Activated T-helper 9 cell treated with anti-CD3 and anti-CD28 coated beads, Interleukin-2, amount 50 U/mL, for 16 hours (primary cell): ENCODE data around the gene OR56A5.
"Not testable (repeated sequence)": the region's sequence is repeated elsewhere in the genome, so short reads cannot be mapped to it uniquely, and the experiment has no call there.

Experiments used
- DNase-seq: peaks from one replicate; pipeline ENCODE4 v3.0.0-alpha.2; 2020; ENCODE audit warnings: low read depth

The OR56A5 gene, protein sequence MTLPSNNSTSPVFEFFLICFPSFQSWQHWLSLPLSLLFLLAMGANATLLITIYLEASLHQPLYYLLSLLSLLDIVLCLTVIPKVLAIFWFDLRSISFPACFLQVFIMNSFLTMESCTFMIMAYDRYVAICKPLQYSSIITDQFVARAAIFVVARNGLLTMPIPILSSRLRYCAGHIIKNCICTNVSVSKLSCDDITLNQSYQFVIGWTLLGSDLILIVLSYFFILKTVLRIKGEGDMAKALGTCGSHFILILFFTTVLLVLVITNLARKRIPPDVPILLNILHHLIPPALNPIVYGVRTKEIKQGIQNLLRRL

DNA sequence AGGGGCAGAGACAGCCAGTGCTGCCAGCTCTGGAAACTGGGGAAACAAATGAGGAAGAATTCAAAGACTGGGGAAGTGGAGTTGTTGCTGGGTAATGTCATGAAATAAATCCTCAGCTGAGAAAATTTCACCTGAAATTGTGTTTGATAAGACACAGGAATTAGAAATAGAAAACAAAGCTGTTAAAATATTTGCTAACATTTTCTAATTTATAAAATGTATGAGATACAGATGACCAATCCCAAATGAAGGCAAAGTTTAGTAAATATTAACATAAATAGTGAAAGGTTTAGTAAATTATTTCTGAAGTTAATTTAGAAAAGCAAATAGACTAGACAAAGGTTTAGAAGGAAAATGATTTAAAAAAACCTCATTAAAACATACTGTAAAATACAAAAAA lies at the start of gene OR56A5:
OR56A5 (minus strand) TSS at position 101 of the 400 bp plus-strand sequence; CDS start at position 101, 0 bp downstream.
- DNase-seq, result no peak

DNA sequence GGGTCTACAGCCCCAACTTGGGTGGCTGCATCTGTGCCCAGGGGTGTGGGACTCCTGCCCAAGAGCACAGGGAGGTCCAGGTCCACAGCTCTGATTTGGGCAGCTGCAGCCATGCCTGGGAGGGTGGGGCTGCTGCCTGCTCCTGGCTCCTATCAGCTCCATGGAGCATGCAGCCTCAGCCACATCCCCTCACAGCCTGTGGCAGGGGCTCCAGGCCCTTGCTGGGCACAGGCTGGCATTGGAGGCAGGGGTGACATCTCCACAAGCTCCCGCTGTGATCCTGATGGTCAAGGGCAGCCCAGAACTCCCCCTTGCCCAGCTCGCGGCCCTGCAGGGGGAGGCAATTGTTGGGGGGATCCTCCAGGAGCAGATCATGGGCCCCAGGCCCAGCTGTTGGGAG lies 44.7 kb upstream of the OR56A5 start:
- no peak for DNase-seq

DNA sequence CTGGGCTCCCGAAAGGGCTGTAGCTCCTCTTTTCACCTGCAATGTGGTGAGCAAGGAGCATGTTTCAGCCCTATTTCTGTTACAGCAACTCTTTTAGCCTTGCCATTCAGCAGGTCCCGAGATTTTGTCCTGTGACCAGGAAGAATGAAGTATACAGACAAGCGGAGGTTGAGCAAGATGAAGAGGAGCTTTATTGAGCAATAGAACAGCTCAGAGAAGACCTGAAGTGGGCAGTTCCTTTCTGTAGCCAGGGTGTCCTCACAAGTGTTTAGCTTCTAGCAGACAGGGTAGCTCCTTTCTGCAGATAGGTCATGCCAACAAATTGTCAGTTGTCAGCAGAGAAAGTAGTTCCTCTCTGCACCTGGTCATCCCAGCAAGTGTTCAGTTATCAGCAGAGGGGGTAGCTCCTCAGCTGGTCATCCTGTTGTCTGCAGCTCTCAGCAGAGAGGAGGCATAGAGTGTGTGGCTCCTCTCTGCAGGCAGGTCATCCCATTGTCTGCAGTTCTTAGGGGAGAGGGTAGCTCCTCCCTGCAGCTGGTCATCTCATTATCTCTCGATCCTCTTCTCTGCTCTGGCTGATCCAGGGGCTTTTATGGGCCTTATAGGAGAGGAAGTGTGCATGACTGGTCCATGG lies 43.9 kb upstream of the OR56A5 start:
- DNase-seq, result no peak

DNA sequence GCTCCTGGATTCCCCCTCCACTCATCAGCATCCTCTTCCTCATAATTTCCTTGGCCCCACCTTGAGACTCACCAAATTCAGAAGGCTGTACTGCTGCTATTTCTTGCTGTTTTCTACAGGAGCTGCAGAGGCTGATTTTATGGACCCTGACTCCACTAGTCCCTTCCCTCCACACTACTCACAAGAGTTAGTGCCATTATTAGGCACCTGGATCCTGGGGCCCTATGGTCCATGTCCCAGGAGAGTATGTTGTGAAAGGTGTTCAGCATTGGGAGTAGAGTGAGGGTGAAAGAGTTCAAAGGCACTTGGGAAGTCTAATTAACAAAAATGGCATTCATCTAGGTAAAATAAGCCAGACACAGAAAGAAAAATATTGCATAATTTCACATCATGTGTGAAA lies 38.6 kb upstream of the OR56A5 start, which contains the start of gene OR56A4:
OR56A4 (minus strand) TSS at position 101 of the 400 bp plus-strand sequence. CDS start 3,954 bp downstream, outside the sequence.
- DNase-seq, result no peak

DNA sequence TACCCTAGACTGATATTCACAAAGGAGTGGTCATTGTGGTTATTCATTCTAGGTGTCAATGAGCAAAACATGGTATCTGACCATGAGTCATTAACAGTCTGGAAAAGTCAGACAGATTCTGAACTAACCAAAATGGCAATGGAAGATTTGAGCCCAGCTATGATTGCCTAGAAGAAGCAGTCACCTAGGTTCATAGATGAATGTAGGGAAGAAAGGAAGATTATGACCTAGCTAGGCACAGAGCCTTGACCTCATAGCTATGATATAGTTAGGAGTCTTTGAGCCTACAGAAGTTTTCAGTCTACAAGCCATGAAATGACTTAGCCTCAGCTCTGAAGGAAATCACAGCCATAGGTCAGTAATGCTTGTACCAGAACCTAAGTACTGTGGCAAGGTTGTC lies 38.1 kb upstream of the OR56A5 start:
- no peak for DNase-seq

DNA sequence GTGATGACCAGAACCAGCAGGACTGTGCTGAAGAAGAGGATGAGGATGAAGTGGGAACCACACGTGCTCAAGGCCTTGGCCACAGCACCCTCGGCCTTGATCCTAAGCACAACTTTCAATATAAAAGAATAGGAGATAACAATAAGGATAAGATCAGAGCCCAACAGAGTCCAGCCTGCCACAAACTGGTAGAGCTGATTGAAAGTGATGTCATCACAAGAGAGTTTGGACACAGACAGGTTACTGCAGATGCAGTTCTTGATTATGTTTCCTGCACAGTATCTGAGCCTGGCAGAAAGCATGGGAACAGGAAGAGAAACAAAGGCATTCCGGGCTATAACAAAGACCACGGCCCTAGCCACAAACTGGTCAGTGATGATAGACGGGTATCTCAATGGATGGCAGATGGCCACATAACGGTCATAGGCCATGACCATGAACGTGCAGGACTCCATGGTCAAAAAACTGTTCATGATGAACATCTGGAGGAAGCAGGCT lies 34.0 kb upstream of the OR56A5 start:
- DNase-seq, result no peak

DNA sequence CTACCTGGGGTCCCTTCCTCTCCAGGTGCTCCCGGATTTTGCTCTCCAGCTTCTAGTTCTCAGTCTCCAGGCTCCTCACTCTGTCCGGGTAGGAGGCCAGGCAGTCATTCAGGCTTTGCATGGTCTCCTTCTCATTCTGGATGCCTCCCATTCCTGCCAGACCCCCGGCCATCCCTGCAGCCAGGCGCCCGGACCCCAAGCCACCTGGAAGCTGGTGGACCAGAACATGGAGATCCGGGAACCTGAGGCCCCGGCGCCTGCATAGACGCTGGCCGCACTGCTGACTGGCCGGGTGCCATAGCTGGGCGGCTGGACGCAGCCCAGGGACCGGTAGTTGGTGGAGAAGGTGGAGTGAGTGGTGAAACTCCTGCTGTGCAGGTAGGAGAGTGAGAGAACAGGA lies 26.5 kb upstream of the OR56A5 start:
- DNase-seq, result no peak

DNA sequence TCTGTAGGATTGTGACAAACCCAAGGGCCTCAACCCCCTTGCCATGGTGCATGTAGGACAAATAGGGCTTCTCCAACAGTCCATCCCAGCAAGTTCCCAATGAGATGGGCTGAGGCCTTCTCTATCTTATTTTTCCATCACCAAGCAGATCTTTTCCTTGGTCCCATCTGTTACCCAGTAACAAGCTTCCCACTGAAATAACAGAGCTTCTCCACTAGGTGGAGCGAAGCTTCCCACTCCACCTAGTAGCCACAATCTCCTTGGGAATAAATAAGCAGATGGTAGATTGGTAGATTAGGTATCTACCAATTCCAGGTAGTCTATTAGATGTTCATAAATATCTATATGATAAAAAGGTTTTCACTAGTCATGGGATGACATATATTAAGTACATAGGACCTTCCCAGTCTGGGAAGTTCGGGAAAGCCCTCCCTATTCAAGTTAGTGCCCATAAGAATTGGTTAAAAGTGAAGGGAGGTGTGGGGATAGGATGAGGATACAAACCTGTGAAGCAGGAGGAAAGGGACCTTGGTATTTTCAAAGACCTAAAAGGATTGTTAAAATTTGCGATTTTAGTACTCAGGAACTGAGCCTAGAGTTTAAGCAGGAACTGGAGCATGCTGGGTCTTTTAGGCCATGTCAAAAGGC lies 24.4 kb upstream of the OR56A5 start:
- DNase-seq, result no peak

DNA sequence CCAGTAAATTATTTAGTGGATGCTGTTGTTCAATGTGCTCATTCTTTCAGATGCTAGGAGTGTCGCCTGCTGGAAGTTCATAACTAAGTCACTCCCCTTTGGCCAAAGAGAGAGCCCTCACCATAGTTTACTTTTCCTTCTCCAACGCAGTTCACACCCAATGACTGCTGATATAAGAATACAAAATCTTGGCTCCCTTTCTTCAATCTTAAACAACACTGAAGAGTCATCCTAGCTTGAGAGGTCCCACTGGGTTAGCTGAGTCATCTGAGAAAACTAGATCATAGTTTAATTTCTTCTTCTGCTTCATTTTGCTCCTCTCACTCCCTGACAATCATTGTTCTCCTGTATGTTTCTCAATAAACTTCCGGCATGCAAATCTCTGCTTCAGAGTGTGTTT lies 23.9 kb upstream of the OR56A5 start:
- no peak for DNase-seq

DNA sequence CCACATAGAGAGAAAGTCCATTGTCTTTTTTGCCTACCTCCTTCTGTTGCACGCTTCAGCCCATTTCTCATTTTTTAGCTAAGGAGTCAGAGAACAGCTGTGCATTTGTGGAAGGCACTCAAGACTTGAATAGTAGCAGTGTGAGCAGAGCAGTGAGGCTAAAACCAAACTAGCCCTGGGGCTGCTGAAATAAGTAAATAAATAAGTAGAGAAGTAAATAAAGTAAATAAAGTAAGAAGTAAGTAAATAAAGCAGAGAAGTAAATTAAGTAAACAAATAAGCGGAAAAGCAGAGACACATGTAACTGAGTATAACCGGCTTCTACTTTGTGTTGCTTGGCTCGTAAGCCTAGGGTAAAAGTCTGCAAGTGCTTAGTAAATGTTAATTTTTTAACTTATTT lies 20.9 kb upstream of the OR56A5 start:
- DNase-seq, result no peak

DNA sequence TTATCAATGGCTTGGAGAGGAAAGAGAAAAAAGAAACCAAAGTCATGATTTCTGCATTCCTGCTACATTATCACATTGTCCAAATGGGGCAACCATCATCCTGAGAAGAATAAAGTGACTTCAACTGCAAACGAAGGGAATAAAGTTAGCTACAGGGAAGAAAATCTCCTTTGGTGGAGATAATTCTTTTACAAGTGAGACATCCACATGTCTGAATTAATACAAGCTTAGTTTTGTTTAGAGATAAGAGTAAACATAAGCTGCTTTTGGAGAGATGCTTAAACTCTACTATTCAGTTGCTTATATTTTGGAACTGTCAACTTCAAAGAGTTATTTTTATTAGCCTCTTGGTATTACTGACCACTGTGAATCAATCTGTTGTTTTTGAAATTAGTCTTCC lies 18.6 kb upstream of the OR56A5 start, which contains the start of gene OR52L1:
OR52L1 (minus strand) TSS at position 101 of the 400 bp plus-strand sequence; CDS start at position 46, 55 bp downstream.
- no peak for DNase-seq

DNA sequence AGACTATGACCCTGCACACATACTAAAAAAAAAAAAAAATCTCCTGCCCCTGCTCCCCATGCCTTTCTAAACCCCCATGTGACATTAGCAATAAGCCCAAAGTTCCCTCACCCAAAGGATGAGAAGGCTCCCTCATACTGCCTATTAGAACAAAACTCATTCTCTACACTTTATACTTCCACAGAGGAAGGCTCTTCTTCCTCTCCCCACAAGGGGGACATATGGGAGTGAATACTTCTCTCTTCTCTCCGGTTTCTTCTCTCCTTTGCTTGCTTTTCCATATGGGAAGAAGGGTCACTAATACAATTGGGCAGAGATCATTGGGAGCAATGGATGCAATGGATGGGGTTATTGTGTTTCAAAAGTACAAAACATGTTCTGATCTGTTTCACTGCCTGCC lies 15.1 kb upstream of the OR56A5 start:
- DNase-seq, result no peak

DNA sequence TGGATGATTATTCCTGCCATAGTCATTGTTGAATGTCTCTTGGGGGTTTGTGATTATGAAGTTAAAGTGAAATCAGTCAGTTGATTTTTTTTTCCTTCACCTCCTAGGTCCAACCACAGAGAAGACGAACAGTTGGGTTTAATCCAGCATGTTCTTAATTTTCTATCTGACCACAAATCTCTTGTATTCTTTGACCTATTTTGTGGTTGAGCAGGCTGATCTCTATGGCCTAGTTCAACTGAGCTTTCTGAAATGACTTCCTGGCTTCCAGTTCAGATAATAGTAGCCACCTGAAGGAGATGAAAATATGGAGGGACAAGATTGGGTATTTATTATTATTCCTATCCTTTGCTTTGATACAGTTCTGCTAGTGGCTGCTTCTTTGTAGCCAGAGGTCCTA lies 5.2 kb upstream of the OR56A5 start:
- DNase-seq, result no peak

DNA sequence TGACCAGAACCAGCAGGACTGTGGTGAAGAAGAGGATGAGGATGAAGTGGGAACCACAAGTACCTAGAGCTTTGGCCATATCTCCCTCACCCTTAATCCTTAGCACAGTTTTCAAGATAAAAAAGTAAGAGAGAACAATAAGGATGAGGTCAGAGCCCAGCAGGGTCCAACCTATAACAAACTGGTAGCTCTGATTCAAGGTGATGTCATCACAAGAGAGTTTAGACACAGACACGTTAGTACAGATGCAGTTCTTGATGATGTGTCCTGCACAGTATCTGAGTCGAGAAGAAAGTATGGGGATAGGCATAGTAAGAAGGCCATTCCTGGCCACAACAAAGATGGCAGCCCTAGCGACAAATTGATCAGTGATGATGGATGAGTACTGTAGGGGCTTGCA lies 586 bp downstream of the OR56A5 start:
- no peak for DNase-seq

DNA sequence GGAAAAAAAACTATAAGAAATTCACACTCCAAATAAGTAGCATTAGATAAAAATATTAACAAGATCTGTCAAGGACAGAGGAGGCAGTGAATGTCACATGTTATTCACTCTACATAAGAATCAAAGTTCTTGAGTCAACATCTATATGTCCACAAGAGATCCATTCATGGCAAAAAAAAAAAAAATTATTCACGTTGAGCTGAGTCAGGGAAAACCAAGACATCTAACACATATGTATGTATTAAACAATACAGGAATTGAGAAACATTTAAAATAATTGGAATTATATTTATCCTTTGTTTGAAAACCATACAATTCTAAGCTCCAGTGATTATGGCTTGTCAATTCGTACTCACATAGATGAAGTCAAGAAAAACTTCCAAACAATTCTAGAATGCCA lies 1.3 kb downstream of the OR56A5 start:
- DNase-seq, result no peak

DNA sequence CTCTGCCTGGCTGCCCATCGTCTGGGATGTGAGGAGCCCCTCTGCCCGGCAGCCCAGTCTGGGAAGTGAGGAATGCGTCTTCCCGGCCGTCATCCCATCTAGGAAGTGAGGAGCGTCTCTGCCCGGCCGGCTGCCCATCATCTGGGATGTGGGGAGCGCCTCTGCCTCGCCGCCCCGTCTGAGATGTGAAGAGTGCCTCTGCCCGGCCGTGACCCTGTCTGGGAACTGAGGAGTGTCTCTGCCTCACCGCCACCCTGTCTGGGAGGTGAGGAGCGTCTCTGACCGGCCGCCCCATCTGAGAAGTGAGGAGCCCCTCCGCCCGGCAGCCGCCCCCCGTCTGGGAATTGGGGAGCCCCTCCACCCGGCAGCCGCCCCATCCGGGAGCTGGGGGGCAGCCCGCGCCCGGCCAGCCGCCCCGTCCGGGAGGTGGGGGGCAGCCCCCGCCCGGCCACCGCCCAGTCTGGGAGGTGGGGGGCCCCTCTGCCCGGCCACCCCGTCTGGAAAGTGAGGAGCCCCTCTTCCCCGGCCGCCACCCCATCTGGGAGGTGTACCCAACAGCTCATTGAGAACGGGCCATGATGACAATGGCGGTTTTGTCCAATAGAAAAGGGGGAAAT lies 7.5 kb downstream of the OR56A5 start:
- not testable (repeated sequence) for DNase-seq

DNA sequence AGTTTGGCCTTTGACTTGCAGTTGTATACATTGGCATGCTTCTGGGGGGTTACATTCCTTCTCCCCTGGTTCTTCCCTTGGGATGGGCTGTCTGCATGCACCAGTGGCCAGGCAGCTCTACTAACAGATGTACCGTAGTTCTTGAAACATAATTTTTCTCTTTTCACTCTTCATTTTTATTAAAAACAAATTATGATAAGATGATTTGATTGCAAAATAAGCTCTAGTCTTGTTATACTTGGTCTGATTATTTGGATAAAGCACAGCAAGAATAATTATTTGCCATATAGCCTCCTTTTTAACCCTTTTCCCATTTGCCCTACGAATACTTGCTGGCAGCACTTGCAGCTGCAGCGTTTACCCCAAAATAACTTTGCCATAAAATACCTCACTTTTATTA lies 12.7 kb downstream of the OR56A5 start:
- no peak for DNase-seq

DNA sequence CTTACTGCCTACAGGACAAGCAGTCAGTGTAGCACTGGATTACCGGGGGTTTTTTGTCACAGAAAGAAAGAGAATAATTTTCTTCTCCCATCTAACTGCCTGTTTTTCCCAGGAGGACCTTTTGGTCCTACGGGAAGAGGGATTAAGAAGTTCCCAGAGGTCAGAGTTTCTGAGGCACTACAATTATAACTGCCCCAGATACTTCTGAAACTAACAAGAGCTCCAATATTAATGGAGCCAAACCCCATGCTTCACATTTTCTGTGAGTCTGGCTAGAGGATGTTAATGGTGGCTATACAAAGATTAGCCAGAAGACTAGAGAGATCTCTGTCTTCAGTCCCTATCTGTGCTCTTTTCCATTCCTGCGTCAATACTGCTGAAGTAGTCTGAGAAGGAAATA lies 26.3 kb downstream of the OR56A5 start, which contains the start of gene OR56A3:
OR56A3 (plus strand) TSS at position 301 of the 400 bp plus-strand sequence. CDS start 5,096 bp downstream, outside the sequence.
- DNase-seq, result no peak

DNA sequence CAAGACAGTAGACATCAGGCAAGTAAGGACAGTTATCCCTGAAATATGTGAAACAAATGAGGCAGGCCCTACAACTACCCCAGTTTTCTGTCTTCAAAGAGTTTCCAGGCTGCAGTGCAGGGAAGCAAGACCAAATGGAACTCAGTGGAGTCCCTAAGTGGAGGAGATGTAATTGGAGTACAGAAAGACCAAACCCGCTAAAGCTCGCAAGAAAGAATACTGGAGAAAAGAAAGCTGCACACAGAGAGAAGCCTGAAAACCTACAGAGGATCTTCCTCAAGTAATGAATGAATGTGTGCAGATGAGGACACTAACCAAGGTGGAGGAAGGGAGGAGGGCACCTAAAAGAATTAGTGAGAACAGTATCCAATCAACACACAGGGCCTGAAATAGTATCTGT lies 27.5 kb downstream of the OR56A5 start:
- no peak for DNase-seq

DNA sequence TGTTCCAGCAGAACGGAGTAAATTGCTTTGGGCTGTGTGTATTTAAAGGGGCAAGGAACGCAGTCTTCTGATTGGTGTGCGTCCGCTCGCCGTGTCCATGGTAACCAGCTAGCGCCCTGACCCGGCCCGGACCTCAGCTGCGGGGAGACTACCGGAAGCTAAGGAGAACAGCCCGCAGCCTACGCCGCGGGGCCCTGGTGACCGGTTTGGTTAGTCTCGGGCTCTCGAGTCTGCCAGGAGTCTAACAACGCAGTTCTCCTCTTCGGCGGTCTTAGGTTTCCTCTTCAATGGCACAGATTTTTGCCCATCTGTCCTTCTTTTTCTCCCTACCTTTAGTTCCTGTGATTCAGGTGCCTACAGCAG lies 29.7 kb downstream of the OR56A5 start:
- DNase-seq, result no peak

DNA sequence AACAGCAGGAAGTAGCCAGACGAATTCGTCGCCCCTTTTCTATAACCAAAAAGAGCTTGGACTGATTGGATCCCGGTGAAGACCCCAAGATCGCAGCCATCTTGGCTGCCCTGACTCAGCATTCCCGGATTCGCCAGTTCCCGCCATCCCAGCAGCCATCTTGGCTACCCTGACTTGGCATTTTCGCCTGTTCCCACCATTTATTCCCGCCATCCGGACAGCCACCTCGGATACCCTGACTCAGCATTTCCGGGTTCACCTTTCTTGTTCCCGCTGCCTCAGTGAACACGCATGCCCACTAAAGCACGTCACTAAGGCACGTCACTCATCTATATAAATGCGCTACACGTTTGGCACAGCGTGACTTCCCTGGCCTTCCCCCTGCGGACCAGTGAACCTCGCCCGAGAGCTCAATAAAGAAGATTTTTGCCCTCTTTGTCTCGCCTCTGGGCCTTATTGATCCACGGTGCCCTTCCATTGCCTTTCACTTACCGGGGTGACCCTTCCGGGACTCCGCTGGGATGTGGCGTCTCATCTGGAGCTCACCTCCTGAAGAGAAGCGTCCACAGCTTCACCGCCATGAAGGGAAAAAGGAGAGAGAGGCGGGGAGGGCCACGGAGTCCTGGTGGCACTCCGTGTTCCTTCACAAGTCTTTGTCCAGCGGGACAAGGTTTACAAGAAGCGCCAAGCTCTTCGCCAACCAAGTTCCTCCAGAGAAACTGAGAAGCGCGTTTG lies 30.3 kb downstream of the OR56A5 start:
- DNase-seq, result no peak

DNA sequence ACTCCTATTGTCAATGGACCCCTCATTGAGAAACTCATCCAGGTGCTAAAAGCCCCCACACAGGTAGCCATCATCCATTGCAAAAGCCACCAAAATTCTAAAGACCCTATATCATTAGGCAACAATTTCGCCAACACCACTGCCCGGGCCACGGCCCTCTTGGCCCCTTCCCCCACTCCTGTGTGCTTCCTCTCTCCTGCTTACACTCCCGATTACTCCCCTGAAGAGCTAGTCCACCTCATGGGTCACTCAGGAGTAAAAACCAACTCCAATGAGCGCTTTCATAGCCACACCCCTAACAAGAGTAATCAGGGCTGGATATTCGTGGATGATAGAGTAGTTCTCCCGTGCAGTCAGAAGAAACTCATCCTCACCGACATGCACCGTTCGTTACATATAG lies 35.2 kb downstream of the OR56A5 start:
- no peak for DNase-seq
